Upper lobe of right lung (tissue), 1 donor: ENCODE results near the gene IGDCC3. TPM values are rescaled to one million over a fixed set of nuclear protein-coding genes. Genes with fewer than 3 reads are reported as not detected.

Source experiments
- ATAC-seq: fragments of 200-7000 bp; cut with Tn5 transposase; one replicate; pipeline ENCODE4 v1.9.1; 2020; ENCODE audit warnings: mild to moderate bottlenecking, moderate library complexity
- DNase-seq: peaks from one replicate; pipeline ENCODE4 v3.0.0-alpha.2; 2020
- H3K27ac ChIP-seq: fragments of 200-600 bp; one replicate; pipeline ENCODE4 v1.8.0; 2022
- H3K27me3 ChIP-seq: fragments of 200-600 bp; one replicate; pipeline ENCODE4 v1.8.0; 2022; ENCODE audit warnings: mild to moderate bottlenecking
- H3K36me3 ChIP-seq: fragments of 200-600 bp; one replicate; pipeline ENCODE4 v1.8.0; 2022
- H3K4me1 ChIP-seq: fragments of 200-600 bp; one replicate; pipeline ENCODE4 v1.8.0; 2022
- H3K4me3 ChIP-seq: fragments of 200-600 bp; one replicate; pipeline ENCODE4 v1.8.0; 2022; ENCODE audit warnings: mild to moderate bottlenecking
- H3K9me3 ChIP-seq: fragments of 200-600 bp; one replicate; pipeline ENCODE4 v1.8.0; 2022
- intact Hi-C: fragments of 100-400 bp; cut with DNase I; formaldehyde crosslinking; loops from one replicate; pipeline ENCODE4 v1.11.0; 2022
- total RNA-seq: library from RNA; stranded (reverse); fragmentation: NEBNext Ultra II Directional; extraction: Animal tissue kit (Norgen Biotek cat#: 25700); gene quantifications from one replicate; pipeline ENCODE4 v1.2.1, GENCODE V29; 2021
- TF ChIP-seq, protein P1 (sequence below): fragments of 200-600 bp; IDR thresholded peaks from one replicate; pipeline ENCODE4 v1.8.0; 2022; ENCODE audit warnings: antibody characterized with exemption
- donor health status: DM: no; HTN: yes; CAD: no; lungs with severe emphysema.

The IGDCC3 gene
- total RNA-seq, 1 donor from 2014 or later = not detected

- TF ChIP-seq, protein P1, sequence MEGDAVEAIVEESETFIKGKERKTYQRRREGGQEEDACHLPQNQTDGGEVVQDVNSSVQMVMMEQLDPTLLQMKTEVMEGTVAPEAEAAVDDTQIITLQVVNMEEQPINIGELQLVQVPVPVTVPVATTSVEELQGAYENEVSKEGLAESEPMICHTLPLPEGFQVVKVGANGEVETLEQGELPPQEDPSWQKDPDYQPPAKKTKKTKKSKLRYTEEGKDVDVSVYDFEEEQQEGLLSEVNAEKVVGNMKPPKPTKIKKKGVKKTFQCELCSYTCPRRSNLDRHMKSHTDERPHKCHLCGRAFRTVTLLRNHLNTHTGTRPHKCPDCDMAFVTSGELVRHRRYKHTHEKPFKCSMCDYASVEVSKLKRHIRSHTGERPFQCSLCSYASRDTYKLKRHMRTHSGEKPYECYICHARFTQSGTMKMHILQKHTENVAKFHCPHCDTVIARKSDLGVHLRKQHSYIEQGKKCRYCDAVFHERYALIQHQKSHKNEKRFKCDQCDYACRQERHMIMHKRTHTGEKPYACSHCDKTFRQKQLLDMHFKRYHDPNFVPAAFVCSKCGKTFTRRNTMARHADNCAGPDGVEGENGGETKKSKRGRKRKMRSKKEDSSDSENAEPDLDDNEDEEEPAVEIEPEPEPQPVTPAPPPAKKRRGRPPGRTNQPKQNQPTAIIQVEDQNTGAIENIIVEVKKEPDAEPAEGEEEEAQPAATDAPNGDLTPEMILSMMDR = peak; percentile 94
- ATAC-seq (peak; percentile 99), DNase-seq (peak; percentile 81)
- Histone ChIP-seq H3K27me3 (no peaks in the 10 kb centered on the region), H3K27ac (no peak overlapping the region), H3K4me1 (no peaks in the 10 kb centered on the region), H3K9me3 (no peaks in the 10 kb centered on the region), H3K36me3 (no peaks in the 10 kb centered on the region), H3K4me3 (no peak overlapping the region)
- intact Hi-C loops = no loop called here
These were observed 58.9 kb downstream of the IGDCC3 start for GRCh38 chr15:65318870-65319356.

DNA sequence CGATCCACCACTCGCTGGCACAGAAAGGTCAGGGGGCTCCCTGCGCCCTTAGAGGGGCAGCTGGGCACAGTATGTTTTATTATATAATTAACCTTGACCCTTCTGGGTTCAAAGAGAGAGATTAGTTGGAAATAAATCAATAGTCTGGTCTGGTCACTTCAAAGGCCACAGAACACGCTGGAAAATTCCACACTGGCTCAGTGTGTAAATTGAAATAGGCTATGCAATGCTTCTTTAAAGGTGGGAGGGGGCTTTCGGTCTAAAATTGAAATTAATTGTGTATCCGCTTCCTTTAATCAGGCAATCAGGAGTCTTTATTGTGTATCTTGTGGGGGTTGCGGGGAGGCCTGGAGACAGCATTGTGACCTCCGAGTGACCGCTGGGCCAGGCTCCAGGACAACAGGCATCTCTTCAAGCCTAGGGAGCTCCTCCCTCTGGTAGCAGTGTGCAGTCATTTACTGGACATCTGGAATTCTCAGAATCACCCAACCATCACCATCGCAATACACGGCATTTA is 65.3 kb downstream of the IGDCC3 start:
- Histone ChIP-seq H3K4me3 (no peak overlapping the region), H3K27me3 (no peaks in the 10 kb centered on the region), H3K27ac (no peak overlapping the region), H3K9me3 (no peaks in the 10 kb centered on the region), H3K4me1 (no peaks in the 10 kb centered on the region), H3K36me3 (no peaks in the 10 kb centered on the region)
- ATAC-seq (peak; percentile 20), DNase-seq (no peak)
- TF ChIP-seq, protein P1 = no peak
- intact Hi-C loops = no loop called here

DNA sequence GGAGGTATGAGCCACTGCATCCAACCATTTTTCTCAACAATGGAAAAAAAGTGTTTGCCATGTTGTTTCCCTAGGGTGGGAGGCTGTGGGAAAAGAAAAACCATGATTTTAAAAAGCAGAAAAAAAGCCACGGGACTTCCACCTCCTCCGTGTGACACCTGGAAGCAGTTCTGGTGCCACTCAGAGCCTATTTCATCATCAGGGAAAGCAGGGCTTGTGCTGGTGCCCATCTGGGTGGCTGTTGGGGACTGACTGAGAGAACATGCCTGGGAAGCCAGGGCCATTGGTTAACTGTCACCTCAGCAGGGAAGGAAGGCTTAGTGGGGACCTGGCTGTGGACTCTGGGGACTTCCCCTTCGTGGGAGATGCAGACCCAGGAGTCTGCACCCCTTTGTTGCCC is 66.0 kb downstream of the IGDCC3 start:
- Histone ChIP-seq H3K27me3 (no peaks in the 10 kb centered on the region), H3K4me3 (no peak overlapping the region), H3K36me3 (no peaks in the 10 kb centered on the region), H3K4me1 (no peaks in the 10 kb centered on the region), H3K27ac (no peak overlapping the region), H3K9me3 (no peaks in the 10 kb centered on the region)
- ATAC-seq (no peak), DNase-seq (no peak)
- intact Hi-C loops = no loop called here
- TF ChIP-seq, protein P1 = no peak

- Histone ChIP-seq H3K9me3 (no peaks in the 10 kb centered on the region), H3K36me3 (no peaks in the 10 kb centered on the region), H3K4me3 (no peak overlapping the region), H3K4me1 (no peaks in the 10 kb centered on the region), H3K27ac (no peak overlapping the region), H3K27me3 (no peaks in the 10 kb centered on the region)
- DNase-seq (no peak), ATAC-seq (no peak)
- intact Hi-C loops = no loop called here
- TF ChIP-seq, protein P1 = no peak
These were observed 67.2 kb downstream of the IGDCC3 start for GRCh38 chr15:65310431-65311137.

- no peak for DNase-seq
- H3K27me3 ChIP-seq = no peaks in the 10 kb centered on the region
- H3K4me1 ChIP-seq = peaks cover 5% of the 10 kb centered on the region
- no peaks in the 10 kb centered on the region for H3K36me3 ChIP-seq
- intact Hi-C loops = loop anchor here (10.0 kb wide), 1 partner anchor 125 kb away; the partner anchor contains the start of gene CLPX
- H3K9me3 ChIP-seq = no peaks in the 10 kb centered on the region
- no peak overlapping the region for H3K27ac ChIP-seq
- no peak overlapping the region for H3K4me3 ChIP-seq
- no peak for ATAC-seq
- TF ChIP-seq, protein P1 = no peak
These were observed 67.9 kb downstream of the IGDCC3 start for GRCh38 chr15:65309882-65310418.
